HT-29 (cell line): ENCODE measurements around the gene NAP1L1. TPM values are rescaled to one million over a fixed set of nuclear protein-coding genes. Genes with fewer than 3 reads are reported as not detected.

ENCODE experiments used
- DNase-seq: peaks from one replicate; pipeline ENCODE4 v3.0.0-alpha.2; 2015; ENCODE audit warnings: low spot score
- total RNA-seq: library from RNA; depleted of rRNA; stranded (reverse); fragments of >200 nt; shearing (Covaris generic); gene quantifications from 2 replicates; pipeline ENCODE4 v1.2.3, GENCODE V29; 2014; rRNA removed

Gene NAP1L1
- total RNA-seq: 111 and 121 TPM in 2 replicates

GRCh38 chr12:76083904-76084862 is at the start of gene NAP1L1:
Gene NAP1L1, minus strand, starts transcription at chr12:76084685. Its CDS starts 10,466 bp downstream, at chr12:76074219.
- DNase-seq: peak; percentile 97

- no peak for DNase-seq
Measured at GRCh38 chr12:76127588-76127987, 43.1 kb upstream of the NAP1L1 start.

DNA sequence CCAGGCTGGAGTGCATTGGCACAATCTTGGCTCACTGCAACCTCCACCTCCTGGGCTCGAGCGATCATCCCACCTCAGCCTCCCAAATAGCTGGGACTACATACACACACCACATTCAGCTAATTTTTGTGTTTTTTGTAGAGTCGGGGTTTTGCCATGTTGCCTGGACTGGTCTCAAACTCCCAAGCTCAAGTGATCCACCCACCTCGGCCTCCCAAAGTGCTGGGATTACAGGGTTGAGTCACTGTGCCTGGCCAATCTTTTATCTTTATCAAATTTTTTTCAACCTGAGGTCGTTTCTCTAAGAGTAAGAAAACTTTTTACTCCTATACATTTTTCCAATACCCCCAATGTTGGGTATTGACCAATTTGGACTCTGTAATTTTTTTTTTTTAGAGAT is 40.0 kb upstream of the NAP1L1 start:
- DNase-seq: no peak

DNA sequence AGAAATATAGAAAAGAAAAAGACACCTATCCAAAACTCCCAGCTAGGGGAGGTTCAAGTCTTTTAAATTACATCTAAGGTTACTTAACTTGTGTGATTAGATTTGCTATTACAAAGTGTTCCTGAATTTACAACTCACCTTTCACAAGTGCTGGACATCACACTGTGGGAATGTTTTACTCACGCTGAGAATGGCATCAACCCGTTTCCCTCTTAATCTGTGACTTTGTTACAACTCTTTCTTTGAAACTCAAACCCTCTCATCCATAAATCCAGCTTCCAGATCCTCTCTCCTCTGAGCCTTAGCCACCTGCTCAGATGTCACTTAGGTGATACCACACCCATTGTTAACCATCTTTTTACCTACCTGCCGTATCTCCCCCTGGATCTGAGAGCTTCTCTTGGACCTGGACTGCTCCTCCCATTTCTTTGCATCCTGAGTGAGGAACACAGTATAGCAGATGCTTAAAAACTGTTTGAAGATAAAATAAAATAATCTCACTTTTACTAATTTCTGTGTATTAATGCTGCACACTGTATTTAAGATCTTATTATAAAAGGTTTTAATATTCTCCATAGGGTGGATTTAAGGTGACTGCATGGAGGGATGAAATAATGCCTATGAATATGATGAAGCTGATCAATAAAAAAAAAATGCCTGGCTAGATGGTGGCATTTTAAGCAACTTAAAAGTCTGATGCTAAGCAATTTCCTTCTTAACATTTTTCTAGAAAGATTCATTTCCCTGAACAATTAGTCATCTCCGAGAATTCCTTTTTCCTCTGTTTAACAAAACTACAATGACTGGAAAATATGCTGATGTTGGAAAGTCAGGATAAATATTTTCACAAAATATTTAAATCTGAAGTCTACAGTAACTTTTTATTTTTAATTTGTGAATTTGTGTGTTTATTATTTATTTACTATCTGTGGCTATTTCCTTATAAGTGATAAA is 39.1 kb upstream of the NAP1L1 start:
- DNase-seq: no peak

- no peak for DNase-seq
Measured at GRCh38 chr12:76119887-76120286, 35.4 kb upstream of the NAP1L1 start.

DNA sequence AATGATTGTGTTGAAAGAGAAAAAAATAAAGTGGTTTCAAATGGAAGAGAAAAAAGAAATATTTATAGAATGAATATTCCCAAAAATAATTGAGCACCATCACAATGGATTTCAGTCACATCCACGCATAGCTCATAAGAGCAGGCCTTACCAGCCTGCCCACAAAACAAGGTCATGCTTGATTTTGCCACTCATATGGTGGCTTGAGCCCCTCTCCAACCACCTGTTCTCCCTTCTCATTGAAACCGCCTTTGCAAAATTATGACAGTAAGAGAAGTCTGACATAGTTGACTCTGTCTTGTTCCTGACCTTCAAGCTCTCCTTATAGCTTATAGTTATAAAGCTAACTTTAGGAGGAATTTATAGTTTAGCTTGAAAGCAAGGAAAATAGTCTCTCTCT is 33.3 kb upstream of the NAP1L1 start:
- DNase-seq: no peak

DNA sequence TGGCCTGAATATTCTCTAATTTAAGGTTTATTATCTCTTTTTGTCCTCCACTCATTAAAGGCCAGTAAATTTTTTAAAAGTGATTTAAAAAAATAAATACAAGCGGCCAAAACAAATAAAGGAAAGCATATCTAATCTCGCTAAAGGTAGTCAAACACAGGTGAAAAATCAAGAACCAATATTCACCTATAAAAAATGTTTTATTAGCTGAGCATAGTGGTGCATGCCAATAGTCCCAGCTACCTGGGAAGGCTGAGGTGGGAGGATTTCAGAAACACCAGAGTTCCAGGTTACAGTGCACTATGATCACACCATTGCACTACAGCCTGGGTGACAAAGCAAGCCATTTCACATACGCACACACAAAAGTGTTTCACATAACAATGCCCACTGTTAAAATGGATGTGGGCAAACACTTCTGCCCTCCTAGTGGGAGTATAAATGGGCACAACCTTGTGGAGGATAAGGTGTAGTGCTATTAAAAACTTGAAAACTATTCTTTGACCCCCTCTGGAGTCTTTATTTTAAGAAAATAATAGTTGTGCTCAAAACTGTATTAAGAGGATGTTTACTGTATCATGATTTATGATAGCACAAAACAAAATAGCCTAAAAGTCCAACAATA is 32.7 kb upstream of the NAP1L1 start:
- no peak for DNase-seq

- no peak for DNase-seq
Measured at GRCh38 chr12:76113800-76114757, 29.6 kb upstream of the NAP1L1 start.

GRCh38 chr12:76111209-76111749 is 26.8 kb upstream of the NAP1L1 start:
- no peak for DNase-seq

DNA sequence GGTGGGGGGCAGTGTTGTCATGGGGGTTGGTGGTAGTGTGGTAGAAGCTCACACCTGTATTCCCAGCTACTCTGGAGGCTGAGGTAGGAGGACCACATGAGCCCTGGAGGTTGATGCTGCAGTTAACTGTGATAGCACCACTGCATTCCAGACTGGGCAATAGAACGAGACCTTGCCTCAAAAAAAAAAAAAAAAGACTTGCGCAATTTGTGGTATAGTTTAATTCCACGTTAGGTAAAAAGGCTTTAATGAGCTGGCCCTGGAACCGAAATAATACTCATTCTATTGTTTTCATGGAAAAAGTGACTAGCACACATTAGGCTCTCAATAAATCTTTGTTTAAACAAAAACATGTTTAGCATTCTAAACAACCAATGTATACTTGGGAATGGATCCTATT is 25.4 kb upstream of the NAP1L1 start:
- no peak for DNase-seq

GRCh38 chr12:76108356-76108755 is 23.9 kb upstream of the NAP1L1 start:
- no peak for DNase-seq

DNA sequence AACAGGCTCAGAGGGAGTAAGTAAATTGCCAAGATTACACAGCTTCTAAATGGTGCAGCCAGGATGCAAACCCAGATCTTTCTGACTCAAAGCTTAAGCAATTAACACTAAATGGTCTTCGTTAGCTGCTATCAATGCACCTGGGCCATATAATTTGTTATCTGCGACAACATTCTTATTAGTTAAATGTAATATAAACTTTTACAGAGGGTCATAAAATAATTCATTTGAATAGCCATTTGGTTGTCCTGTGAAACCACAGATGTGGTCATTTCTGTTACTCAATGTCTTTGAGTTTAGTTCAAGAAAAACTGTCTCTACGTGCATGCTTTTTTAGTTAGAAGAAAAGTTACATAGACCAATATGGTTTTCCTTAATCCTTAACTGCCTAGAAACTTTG is 22.1 kb upstream of the NAP1L1 start:
- no peak for DNase-seq

- DNase-seq: no peak
Measured at GRCh38 chr12:76103958-76104357, 19.5 kb upstream of the NAP1L1 start.

DNA sequence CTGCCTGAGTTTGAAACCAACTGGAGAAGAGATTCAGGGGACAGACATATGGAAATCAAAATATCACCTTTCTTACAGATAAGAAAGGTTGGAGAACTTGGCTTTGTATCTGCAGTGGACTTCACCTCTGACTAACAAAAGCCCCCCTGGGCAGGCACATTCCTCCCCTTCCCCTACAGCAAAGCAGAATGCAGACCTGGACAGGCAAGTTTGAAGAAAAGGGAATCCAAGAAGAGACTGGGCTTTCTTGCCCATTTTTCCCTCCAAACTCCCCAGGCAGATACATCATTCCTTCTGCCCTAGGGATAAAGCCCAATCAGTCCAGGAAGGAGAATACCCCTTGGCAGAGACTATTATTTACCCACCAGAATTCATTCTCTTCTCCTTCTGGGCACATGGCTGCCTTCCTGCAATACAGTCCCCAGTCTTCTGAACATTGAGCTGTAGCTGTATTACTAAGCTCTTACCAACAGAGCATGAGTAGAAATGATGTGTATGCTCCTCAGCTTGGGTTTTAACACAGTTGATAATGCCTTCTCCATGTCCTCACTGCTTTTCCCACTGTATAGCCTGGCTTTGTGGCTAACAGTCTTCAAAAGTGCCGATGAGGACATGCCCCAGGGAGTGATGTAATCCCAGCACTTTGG is 17.4 kb upstream of the NAP1L1 start:
- DNase-seq: no peak

DNA sequence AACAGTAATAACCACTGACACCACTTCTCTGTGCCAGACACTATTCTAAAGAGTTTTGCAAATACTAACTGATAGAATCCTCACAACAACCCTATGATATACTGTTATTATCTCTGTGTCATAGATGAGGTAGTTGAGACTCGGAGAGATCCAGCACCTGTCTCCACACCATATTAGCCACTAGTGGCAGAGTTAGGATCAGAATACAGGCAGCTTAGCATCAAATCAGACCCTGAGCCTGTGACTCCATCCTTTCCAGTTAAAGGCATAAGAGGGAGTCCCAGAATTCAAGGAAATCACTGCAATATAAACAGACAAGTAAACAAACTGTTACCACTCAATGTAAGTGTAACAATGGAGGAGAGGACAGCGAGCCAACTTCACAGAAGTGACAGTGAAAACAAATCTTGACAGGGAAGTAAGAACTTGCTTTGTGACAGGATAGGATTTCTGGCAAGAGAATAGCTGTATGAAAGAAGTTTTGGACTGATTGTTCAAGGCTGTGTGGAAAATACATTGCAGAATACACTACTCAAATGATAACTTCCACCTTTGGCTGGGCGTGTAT is 11.7 kb upstream of the NAP1L1 start:
- DNase-seq: no peak

- DNase-seq: no peak
Measured at GRCh38 chr12:76094754-76095153, 10.3 kb upstream of the NAP1L1 start.

DNA sequence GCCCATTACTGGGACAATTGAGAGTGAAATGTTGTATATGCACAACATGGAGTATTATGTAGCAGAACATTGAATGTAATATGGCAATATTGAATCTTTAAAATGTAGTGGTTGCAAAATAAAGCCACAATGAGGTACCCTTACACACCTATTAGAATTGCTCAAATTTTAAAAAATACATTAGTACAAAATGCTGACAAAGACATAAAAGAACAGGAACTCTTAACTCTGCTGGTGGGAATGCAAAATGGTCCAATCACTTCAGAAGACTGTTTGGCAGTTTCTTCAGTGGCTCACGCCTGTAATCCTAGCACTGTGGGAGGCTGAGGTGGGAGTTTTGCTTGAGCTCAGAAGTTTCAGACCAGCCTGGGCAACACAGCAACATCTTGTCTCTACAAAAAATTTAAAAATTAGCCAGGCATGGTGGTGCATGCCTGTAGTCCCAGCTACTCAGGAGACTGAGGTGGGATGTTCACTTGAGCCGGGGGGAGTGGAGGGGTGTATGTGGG is 6.8 kb upstream of the NAP1L1 start:
- no peak for DNase-seq

DNA sequence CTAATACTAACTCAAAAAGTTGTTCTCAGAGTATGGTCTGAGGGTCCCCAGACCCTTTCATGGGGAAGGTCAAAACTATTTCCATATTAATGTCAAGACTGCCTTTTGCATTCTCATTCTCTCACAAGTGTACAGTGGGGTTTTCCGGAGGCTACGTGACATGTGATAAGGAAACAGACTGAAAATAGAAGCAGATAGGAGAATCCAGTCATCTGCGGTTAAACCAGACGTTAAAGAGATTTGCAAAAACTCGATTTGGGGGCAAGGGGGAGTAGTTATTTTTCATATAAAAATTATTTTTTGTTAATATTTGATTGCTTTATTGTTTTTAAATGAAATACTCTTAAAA is 1.0 kb upstream of the NAP1L1 start:
- no peak for DNase-seq

DNA sequence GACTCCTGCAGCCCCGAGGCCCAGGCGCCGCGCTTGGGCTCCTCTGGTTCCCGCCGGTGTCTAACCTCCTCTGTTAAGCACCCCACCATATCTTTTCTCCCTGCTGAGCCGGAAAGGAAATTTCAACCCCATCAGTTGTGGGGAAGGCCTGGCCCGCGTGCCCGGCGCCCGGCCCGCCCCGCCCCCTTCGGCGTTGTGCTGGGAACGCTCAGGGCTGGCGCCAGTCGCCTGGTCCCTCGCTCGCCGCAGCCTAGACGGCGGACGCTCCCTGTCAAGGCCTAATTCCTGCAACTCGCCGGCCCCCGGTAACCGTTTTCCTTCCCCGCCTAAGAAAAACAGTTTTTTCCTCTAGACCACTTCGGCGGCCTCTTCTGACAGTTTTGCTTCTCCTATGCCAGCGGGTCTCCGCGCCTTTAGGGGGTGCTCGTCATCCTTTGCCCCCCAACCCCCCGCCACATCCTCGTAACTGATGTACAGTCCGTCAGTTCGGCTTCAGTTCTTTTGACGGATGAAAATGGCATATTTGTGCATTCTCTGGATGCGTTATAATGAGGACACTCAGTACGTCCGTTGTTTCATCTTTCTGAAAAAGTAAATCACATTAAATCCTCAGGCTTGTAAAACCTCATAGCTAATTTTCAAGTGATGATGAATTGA is 506 bp upstream of the NAP1L1 start:
- DNase-seq: peak; percentile 88
